Mesenteric fat pad (tissue), 1 donor: ENCODE data around the gene PAGE3. TPM values are rescaled to one million over a fixed set of nuclear protein-coding genes. Genes with fewer than 3 reads are reported as not detected.

Experiments
- DNase-seq: peaks from one replicate; pipeline ENCODE4 v3.0.0-alpha.2; 2020; ENCODE audit warnings: low spot score
- long read RNA-seq: library from polyadenylated mRNA; unstranded; transcript quantifications from one replicate; pipeline ENCODE4 v2.0.0, GENCODE V29; 2020
- total RNA-seq: library from RNA; stranded (reverse); fragmentation: NEBNext Ultra II Directional; extraction: Animal tissue kit (Norgen Biotek cat#: 25700); gene quantifications from one replicate; pipeline ENCODE4 v1.2.1, GENCODE V29; 2021
- donor health status: DM: yes; HTN: yes; CAD: no.

The PAGE3 gene, protein sequence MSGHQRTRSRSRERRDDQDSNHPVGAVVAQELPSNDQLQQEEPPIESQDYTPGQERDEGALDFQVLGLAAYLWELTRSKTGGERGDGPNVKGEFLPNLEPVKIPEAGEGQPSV
- total RNA-seq, result not detected
- long read RNA-seq, result 0 reads

DNA sequence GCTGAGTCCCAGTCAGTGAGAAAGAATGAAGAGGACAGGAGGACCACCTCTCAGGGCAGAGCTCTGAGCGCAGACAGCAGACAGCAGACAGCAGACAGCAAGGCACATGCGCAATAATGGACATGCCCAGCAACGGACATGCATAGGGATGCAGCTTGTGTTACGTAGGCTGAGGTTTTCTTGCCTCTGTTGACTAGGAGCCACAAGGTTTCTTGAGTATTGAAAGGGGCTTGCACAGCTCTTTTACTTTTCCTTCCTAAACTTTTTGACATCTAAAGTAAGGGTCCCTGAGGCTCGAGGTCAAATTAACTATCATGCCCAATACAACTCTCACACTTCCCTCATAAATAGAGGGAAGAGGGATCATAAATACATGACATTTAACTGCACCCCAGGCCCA lies at the start of gene PAGE3:
Gene PAGE3, minus strand, starts transcription at position 101 of the 400 bp plus-strand sequence. CDS start 1,013 bp downstream, outside the sequence.
- no peak for DNase-seq

- no peak for DNase-seq
These were observed 47.9 kb upstream of the PAGE3 start for GRCh38 chrX:55312655-55313054.

DNA sequence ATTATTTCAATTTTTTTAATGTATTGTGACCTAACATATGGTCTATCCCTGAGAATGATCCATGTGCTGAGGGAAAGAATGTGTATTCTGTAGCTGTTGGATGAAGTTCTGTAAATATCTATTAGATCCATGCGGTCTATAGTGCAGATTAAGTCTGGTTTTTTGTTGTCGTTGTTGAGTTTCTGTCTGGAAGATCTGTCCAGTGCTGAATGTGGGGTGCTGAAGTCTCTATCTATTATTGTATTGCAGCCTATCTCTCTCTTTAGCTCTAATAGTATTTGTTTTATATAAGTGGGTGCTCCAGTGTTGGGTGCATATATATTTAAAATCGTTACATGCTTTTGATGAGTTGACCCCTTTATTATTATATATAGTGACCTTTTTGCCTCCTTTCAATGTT lies 26.2 kb upstream of the PAGE3 start:
- no peak for DNase-seq

DNA sequence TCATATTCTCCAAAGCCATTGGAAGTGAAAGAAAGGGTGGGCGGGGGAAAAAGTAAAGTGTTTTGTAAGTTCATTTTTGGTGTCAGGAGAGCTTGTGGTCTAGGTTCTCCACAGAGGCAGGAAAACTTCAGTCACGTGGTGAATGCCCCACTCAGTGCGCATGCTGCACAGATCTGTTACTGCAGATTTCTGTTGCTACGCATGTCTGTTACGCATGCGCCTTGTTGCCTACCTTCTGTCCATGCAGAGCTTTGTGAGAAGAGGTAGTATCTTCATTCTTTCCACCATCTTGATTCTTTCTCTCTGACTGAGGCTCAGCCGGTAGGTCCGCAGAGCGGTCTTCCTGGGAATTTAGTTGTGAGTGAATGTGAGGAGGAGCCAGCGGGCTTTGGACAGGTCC lies 15.1 kb upstream of the PAGE3 start:
- DNase-seq, result no peak

GRCh38 chrX:55260806-55261205 lies 3.9 kb downstream of the PAGE3 start:
- no peak for DNase-seq

GRCh38 chrX:55253528-55253927 lies 11.2 kb downstream of the PAGE3 start:
- DNase-seq, result no peak

DNA sequence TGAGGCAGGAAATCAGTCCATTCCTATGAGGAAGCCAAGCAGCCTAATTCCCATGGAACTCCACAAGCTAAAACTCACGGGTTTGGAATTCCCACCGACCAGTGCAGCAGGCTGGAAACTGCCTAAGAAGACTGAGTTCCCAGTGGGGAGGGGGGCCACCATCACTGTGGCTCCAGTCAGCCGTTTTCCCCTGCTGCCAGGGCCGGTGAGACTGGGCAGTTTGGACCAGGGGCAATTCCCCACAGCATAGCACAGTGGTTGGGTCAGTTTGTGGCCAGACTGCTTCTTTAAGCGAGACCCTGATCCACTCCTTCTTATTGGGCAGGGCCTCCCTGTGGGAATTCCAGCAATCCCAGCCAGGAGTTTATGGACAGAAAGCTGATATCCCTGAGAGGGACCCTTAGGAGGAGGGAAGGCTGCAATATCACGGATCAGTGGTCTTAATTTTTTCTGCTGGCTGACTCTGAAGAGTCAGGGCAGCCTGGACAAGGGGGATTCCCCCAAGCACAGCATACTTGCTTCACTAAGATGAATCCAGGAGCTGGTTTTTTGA lies 23.9 kb downstream of the PAGE3 start:
- DNase-seq, result no peak

- DNase-seq, result no peak
These were observed 44.5 kb downstream of the PAGE3 start, which contains the start of gene PAGE5 for GRCh38 chrX:55220119-55220794. Gene PAGE5 (plus strand): TSS chrX:55220346. CDS start chrX:55221383, 1,037 bp downstream.

DNA sequence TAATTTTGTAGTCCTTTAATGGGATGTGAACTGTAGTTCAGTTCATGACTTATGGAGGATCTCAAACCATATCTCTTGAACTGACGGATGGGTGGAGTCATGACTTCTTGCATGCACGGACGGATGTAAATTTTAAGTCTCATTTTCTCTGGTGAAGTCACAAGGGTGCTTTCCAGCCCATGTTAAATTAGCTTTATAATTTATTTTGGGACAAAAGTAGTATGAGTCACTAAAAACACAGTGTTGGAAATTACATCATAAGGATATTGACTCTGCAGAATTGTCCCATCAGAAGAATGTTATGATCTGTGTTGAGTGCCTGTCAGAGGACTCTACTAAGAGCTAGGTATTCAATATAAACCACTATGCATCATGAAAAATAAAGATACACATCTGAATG lies 51.3 kb downstream of the PAGE3 start:
- no peak for DNase-seq

GRCh38 chrX:55210931-55211677 lies 53.6 kb downstream of the PAGE3 start:
- no peak for DNase-seq

Other genes with a start within 250 kb of the PAGE3 start
- 1.1 TPM for gene ALAS2, start 233.9 kb downstream of the PAGE3 start, total RNA-seq
- gene PAGE2B, start 189.9 kb downstream of the PAGE3 start, total RNA-seq, result not detected
- not detected for gene PAGE2, start 175.9 kb downstream of the PAGE3 start, total RNA-seq
- not detected for gene PAGE5, start 44.6 kb downstream of the PAGE3 start, total RNA-seq
- 19.1 TPM for gene MAGEH1, start 187.2 kb upstream of the PAGE3 start, total RNA-seq
- 1.1 TPM for gene USP51, start 224.9 kb upstream of the PAGE3 start, total RNA-seq